GM19023 (cell line): ENCODE results near the gene HK1.
"Not testable (repeated sequence)": the region's sequence is repeated elsewhere in the genome, so short reads cannot be mapped to it uniquely, and the experiment has no call there.

Source experiments
- ATAC-seq: cut with Tn5 transposase; IDR thresholded peaks from one replicate; pipeline ENCODE4 v1.9.1; 2021; ENCODE audit warnings: mild to moderate bottlenecking, moderate library complexity; ENCODE audit not compliant: unreplicated experiment

Gene HK1

DNA sequence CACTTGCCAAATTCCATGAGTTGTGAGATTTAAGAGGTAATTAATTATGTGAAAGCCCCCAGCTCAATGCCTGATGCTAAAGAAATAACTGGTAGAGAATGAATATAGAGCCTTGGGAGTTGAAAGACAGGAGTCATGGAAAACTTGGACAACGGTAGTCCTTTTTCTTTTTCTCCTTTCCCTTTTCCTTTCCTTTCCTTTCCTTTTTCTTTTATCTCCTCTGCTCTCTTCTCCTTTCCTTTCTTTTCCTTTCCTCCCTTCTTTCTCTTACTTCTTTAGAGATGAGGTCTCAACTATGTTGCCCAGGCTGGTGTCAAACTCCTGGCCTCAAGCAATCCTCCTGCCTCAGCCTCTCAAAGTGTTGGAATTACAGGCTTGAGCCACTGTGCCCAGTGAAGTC lies 165.1 kb downstream of the HK1 start:
- ATAC-seq = no peak

- no peak for ATAC-seq
Observed at GRCh38 chr10:69445041-69445440, 166.7 kb downstream of the HK1 start.

DNA sequence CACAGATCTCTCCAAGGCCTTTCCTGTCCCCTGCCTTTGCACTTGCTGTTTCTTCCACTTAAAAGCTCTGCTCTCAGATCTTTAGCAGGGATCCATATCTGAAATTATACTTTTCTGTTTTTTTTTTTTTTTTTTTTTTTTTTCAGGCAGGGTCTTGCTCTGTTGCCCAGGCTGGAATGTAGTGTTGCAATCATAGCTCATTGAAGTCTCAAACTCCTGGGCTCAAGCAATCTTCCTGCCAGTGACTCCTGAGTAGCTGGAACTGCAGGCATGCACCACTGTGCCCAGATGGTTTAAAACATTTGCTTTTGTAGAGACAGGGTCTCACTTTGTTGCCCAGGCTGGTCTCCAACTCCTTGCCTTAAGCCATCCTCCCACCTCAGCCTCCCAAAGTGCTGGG lies 167.9 kb downstream of the HK1 start:
- ATAC-seq = no peak

GRCh38 chr10:69446650-69447151 lies 168.4 kb downstream of the HK1 start:
- no peak for ATAC-seq

- ATAC-seq = no peak
Observed at GRCh38 chr10:69449841-69450240, 171.5 kb downstream of the HK1 start.

- not testable (repeated sequence) for ATAC-seq
Observed at GRCh38 chr10:69450395-69450794, 172.1 kb downstream of the HK1 start.

DNA sequence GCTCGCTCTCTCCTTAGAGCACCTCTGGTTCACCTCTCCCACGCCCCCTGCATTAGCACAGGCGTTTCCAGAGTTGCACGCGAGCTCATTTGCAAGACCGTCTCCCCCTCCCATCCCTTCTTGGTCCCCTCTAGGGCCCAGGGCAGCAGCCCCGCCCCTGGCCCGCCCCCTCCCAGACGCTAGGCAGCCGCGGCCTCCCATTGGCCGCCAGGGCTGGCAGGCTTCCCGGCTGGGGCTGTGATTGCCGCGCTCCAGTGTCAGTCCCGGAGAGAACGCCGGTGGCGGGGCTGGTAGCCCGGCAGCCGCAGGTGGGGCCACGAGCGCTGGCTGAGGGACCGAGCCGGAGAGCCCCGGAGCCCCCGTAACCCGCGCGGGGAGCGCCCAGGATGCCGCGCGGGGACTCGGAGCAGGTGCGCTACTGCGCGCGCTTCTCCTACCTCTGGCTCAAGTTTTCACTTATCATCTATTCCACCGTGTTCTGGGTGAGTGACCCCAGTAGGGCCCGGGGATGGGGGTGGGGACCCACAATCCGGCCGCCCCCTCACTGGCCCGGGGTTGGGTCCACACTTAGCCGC lies 173.0 kb downstream of the HK1 start, which contains the start of gene TSPAN15:
Gene TSPAN15, plus strand, starts transcription at position 257 of the 575 bp plus-strand sequence. Its CDS starts 130 bp downstream, at position 387.
- ATAC-seq = peak; percentile 93
